ENCODE results near the gene CNTN1.
A peak's percentile ranks its signal among the peaks of the same experiment; 100 is the strongest.

The CNTN1 gene

DNA sequence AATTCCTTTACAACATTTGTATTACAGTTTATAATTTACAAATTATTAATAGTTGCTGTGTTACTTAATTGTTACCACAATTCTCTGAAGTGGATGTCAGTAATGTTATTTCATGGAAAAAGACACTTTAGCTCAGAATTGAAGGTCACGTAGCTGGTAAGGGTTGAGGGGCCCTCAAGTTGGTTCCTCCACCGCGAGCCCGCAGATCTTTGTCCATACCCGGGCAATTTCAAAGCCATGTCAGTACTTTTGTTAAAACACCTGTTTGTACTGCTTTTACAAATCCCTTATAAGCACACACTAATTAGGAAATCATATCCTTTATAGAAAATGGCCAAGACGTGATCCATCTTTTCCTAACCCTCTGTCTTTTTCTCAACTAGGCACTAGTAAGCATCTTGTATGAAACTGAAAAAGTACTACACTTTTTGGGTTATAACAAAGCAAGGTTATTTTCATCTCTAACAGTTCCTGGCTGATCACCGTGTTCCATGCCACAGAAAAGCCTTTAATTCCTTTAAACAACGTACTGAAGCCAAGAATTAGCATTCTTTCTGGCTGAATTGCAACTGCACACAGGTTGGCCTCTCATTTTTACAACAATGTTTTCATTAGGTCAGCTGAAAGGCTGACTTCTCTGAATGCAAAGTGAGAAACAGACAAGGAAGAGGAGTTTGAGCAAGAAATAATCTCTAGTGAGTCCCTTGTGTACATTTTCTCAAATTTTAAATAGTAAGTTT is 76.1 kb downstream of the CNTN1 start:
- TF ChIP-seq YY1 (IDR thresholded peaks at IDR 0.05; ENCODE audit: insufficient read depth, insufficient read length) (no peak), SUZ12 (IDR thresholded peaks at IDR 0.05; ENCODE audit: extremely low read depth, insufficient read depth, insufficient read length) (no peak), ZNF274 (IDR thresholded peaks at IDR 0.05; ENCODE audit: low read depth, low read length) (no peak)
- DNase-seq (ENCODE audit: low read depth, low spot score) = no peak
- H3K9me3 ChIP-seq (ENCODE audit: insufficient read depth, low read length) = no peaks in the 10 kb centered on the region

GRCh38 chr12:40769846-40770245 is 77.6 kb downstream of the CNTN1 start:
- H3K4me1 ChIP-seq (ENCODE audit: insufficient read depth, insufficient read length) = no peaks in the 10 kb centered on the region
- no peak overlapping the region for H3K9ac ChIP-seq (ENCODE audit: insufficient read length, low read depth)
- no peak for DNase-seq (ENCODE audit: low read depth, low spot score)
- H3K9me3 ChIP-seq (ENCODE audit: insufficient read depth, low read length) = no peaks in the 10 kb centered on the region
- H3K36me3 ChIP-seq (ENCODE audit: insufficient read depth, insufficient read length, low read length) = no peaks in the 10 kb centered on the region
- H3K27me3 ChIP-seq (ENCODE audit: insufficient read depth, insufficient read length) = no peaks in the 10 kb centered on the region
- no peak overlapping the region for H3K4me3 ChIP-seq (ENCODE audit: insufficient read length, low read depth)
- TF ChIP-seq YY1 (IDR thresholded peaks at IDR 0.05; ENCODE audit: insufficient read depth, insufficient read length) (no peak), ZNF274 (IDR thresholded peaks at IDR 0.05; ENCODE audit: low read depth, low read length) (no peak), SUZ12 (IDR thresholded peaks at IDR 0.05; ENCODE audit: extremely low read depth, insufficient read depth, insufficient read length) (no peak)

More for the DNA sequence above, 76.1 kb downstream of the CNTN1 start:
- Histone ChIP-seq H3K9ac (ENCODE audit: insufficient read length, low read depth) (no peak overlapping the region), H3K27me3 (ENCODE audit: insufficient read depth, insufficient read length) (no peaks in the 10 kb centered on the region), H3K36me3 (ENCODE audit: insufficient read depth, insufficient read length, low read length) (no peaks in the 10 kb centered on the region), H3K4me1 (ENCODE audit: insufficient read depth, insufficient read length) (no peaks in the 10 kb centered on the region), H3K4me3 (ENCODE audit: insufficient read length, low read depth) (no peak overlapping the region)

- no peak for TF ChIP-seq YY1 (IDR thresholded peaks at IDR 0.05; ENCODE audit: insufficient read depth, insufficient read length)
- TF ChIP-seq ZNF274 (IDR thresholded peaks at IDR 0.05; ENCODE audit: low read depth, low read length) = no peak
- no peak for TF ChIP-seq SUZ12 (IDR thresholded peaks at IDR 0.05; ENCODE audit: extremely low read depth, insufficient read depth, insufficient read length)
- H3K4me3 ChIP-seq (ENCODE audit: insufficient read length, low read depth) = no peak overlapping the region
- no peak overlapping the region for H3K9ac ChIP-seq (ENCODE audit: insufficient read length, low read depth)
- no peaks in the 10 kb centered on the region for H3K27me3 ChIP-seq (ENCODE audit: insufficient read depth, insufficient read length)
- no peaks in the 10 kb centered on the region for H3K4me1 ChIP-seq (ENCODE audit: insufficient read depth, insufficient read length)
- DNase-seq (ENCODE audit: low read depth, low spot score) = no peak
- H3K9me3 ChIP-seq (ENCODE audit: insufficient read depth, low read length) = no peaks in the 10 kb centered on the region
- H3K36me3 ChIP-seq (ENCODE audit: insufficient read depth, insufficient read length, low read length) = no peaks in the 10 kb centered on the region
These were observed 78.5 kb downstream of the CNTN1 start for GRCh38 chr12:40770781-40771180.

DNA sequence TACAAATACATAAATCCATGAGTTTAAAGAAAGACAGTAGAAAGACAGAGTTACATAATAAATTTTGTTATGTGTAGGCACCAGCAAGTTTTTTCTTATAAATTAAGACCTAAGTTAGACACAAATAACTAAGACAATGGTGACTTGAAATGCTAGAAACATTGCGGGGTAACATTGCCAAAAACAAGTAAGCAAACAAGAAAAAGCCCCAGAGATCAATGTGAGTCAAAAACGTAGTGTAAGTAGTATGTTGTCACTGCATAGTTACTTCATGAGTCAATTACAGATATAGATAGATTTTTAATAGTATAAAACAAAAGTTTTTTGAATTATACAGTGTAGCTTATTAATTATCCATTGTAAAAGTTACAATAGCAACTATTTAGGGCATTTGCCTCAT is 83.4 kb downstream of the CNTN1 start:
- DNase-seq (ENCODE audit: low read depth, low spot score) = no peak
- Histone ChIP-seq H3K4me1 (ENCODE audit: insufficient read depth, insufficient read length) (no peaks in the 10 kb centered on the region), H3K36me3 (ENCODE audit: insufficient read depth, insufficient read length, low read length) (no peaks in the 10 kb centered on the region), H3K9me3 (ENCODE audit: insufficient read depth, low read length) (no peaks in the 10 kb centered on the region), H3K4me3 (ENCODE audit: insufficient read length, low read depth) (no peak overlapping the region), H3K9ac (ENCODE audit: insufficient read length, low read depth) (no peak overlapping the region), H3K27me3 (ENCODE audit: insufficient read depth, insufficient read length) (no peaks in the 10 kb centered on the region)
- TF ChIP-seq YY1 (IDR thresholded peaks at IDR 0.05; ENCODE audit: insufficient read depth, insufficient read length) (no peak), SUZ12 (IDR thresholded peaks at IDR 0.05; ENCODE audit: extremely low read depth, insufficient read depth, insufficient read length) (no peak)

- DNase-seq (ENCODE audit: low read depth, low spot score) = no peak
- Histone ChIP-seq H3K27me3 (ENCODE audit: insufficient read depth, insufficient read length) (no peaks in the 10 kb centered on the region), H3K4me3 (ENCODE audit: insufficient read length, low read depth) (no peak overlapping the region), H3K36me3 (ENCODE audit: insufficient read depth, insufficient read length, low read length) (no peaks in the 10 kb centered on the region), H3K9ac (ENCODE audit: insufficient read length, low read depth) (no peak overlapping the region), H3K9me3 (ENCODE audit: insufficient read depth, low read length) (no peaks in the 10 kb centered on the region; the same call in 1 of the 2 replicates), H3K4me1 (ENCODE audit: insufficient read depth, insufficient read length) (no peaks in the 10 kb centered on the region)
- TF ChIP-seq ZNF274 (IDR thresholded peaks at IDR 0.05; ENCODE audit: low read depth, low read length) (no peak), YY1 (IDR thresholded peaks at IDR 0.05; ENCODE audit: insufficient read depth, insufficient read length) (no peak), SUZ12 (IDR thresholded peaks at IDR 0.05; ENCODE audit: extremely low read depth, insufficient read depth, insufficient read length) (no peak)
These were observed 91.9 kb downstream of the CNTN1 start for GRCh38 chr12:40784102-40784501.

DNA sequence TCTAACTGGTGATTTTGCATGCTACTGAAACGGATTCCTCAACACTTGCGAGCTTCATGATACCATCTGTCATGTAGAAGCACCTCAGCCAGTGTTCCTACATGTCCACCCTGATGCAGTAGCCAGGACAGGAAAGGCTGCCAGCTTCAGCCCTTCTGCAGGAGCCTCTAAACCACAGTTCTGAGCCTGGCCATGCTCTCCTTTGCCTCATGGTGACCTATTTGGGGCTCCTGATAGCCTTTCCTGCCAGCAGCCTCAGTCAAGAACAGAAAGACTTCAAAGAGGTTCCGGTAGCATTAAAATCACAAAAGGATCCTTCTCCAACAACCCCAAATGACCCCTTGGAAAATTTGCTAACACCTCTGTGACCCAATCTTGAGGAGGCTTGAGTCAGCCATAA is 96.0 kb downstream of the CNTN1 start:
- no peaks in the 10 kb centered on the region for H3K36me3 ChIP-seq (ENCODE audit: insufficient read depth, insufficient read length, low read length)
- TF ChIP-seq SUZ12 (IDR thresholded peaks at IDR 0.05; ENCODE audit: extremely low read depth, insufficient read depth, insufficient read length) = no peak
- TF ChIP-seq YY1 (IDR thresholded peaks at IDR 0.05; ENCODE audit: insufficient read depth, insufficient read length) = no peak
- no peak for TF ChIP-seq ZNF274 (IDR thresholded peaks at IDR 0.05; ENCODE audit: low read depth, low read length)
- no peaks in the 10 kb centered on the region for H3K27me3 ChIP-seq (ENCODE audit: insufficient read depth, insufficient read length)
- no peak for DNase-seq (ENCODE audit: low read depth, low spot score)
- no peak overlapping the region for H3K9ac ChIP-seq (ENCODE audit: insufficient read length, low read depth)
- no peaks in the 10 kb centered on the region for H3K4me1 ChIP-seq (ENCODE audit: insufficient read depth, insufficient read length)
- H3K9me3 ChIP-seq (ENCODE audit: insufficient read depth, low read length) = no peaks in the 10 kb centered on the region; the same call in 1 of the 2 replicates
- no peak overlapping the region for H3K4me3 ChIP-seq (ENCODE audit: insufficient read length, low read depth)

GRCh38 chr12:40792792-40793386 is 100.7 kb downstream of the CNTN1 start:
- DNase-seq (ENCODE audit: low read depth, low spot score) = peak; percentile 56
- Histone ChIP-seq H3K4me3 (ENCODE audit: insufficient read length, low read depth) (no peak overlapping the region), H3K9ac (ENCODE audit: insufficient read length, low read depth) (no peak overlapping the region), H3K4me1 (ENCODE audit: insufficient read depth, insufficient read length) (no peaks in the 10 kb centered on the region), H3K27me3 (ENCODE audit: insufficient read depth, insufficient read length) (no peaks in the 10 kb centered on the region), H3K9me3 (ENCODE audit: insufficient read depth, low read length) (no peaks in the 10 kb centered on the region), H3K36me3 (ENCODE audit: insufficient read depth, insufficient read length, low read length) (no peaks in the 10 kb centered on the region)
- TF ChIP-seq ZNF274 (IDR thresholded peaks at IDR 0.05; ENCODE audit: low read depth, low read length) = no peak
- TF ChIP-seq YY1 (IDR thresholded peaks at IDR 0.05; ENCODE audit: insufficient read depth, insufficient read length) = no peak
- TF ChIP-seq SUZ12 (IDR thresholded peaks at IDR 0.05; ENCODE audit: extremely low read depth, insufficient read depth, insufficient read length) = no peak

Data from NT2/D1 (cell line).